EL (cell line): ENCODE measurements around the gene BEND3.
"Not testable (repeated sequence)": the region's sequence is repeated elsewhere in the genome, so short reads cannot be mapped to it uniquely, and the experiment has no call there.

ENCODE experiments used
- DNase-seq: peaks from one replicate; pipeline ENCODE4 v3.0.0-alpha.2; 2016

The BEND3 gene

GRCh38 chr6:107120404-107120803 lies 5.1 kb upstream of the BEND3 start:
- no peak for DNase-seq

GRCh38 chr6:107118976-107119375 lies 3.7 kb upstream of the BEND3 start:
- DNase-seq, result peak; percentile 24

GRCh38 chr6:107118540-107118939 lies 3.2 kb upstream of the BEND3 start:
- not testable (repeated sequence) for DNase-seq

GRCh38 chr6:107116931-107117330 lies 1.6 kb upstream of the BEND3 start:
- DNase-seq, result no peak

GRCh38 chr6:107116328-107116892 lies 1.1 kb upstream of the BEND3 start:
- DNase-seq, result peak; percentile 20

- peak; percentile 55 for DNase-seq
Measured at GRCh38 chr6:107115695-107116327, 496 bp upstream of the BEND3 start.

- peak; percentile 89 for DNase-seq
Measured at GRCh38 chr6:107114213-107114925, 946 bp downstream of the BEND3 start.

- no peak for DNase-seq
Measured at GRCh38 chr6:107110200-107110599, 5.1 kb downstream of the BEND3 start.

GRCh38 chr6:107108201-107108890 lies 7.0 kb downstream of the BEND3 start:
- no peak for DNase-seq

GRCh38 chr6:107107791-107108190 lies 7.5 kb downstream of the BEND3 start:
- DNase-seq, result no peak

- DNase-seq, result no peak
Measured at GRCh38 chr6:107106165-107106564, 9.2 kb downstream of the BEND3 start.

- DNase-seq, result no peak
Measured at GRCh38 chr6:107105511-107106116, 9.7 kb downstream of the BEND3 start.

GRCh38 chr6:107103082-107103481 lies 12.2 kb downstream of the BEND3 start:
- no peak for DNase-seq

- DNase-seq, result no peak
Measured at GRCh38 chr6:107102414-107102805, 12.9 kb downstream of the BEND3 start.

GRCh38 chr6:107101686-107102413 lies 13.5 kb downstream of the BEND3 start:
- DNase-seq, result no peak

GRCh38 chr6:107101211-107101610 lies 14.1 kb downstream of the BEND3 start:
- DNase-seq, result no peak

GRCh38 chr6:107098436-107099307 lies 16.6 kb downstream of the BEND3 start:
- no peak for DNase-seq

GRCh38 chr6:107084459-107084858 lies 30.9 kb downstream of the BEND3 start:
- not testable (repeated sequence) for DNase-seq

GRCh38 chr6:107083921-107084320 lies 31.4 kb downstream of the BEND3 start:
- DNase-seq, result no peak

GRCh38 chr6:107083047-107083768 lies 32.1 kb downstream of the BEND3 start:
- no peak for DNase-seq

- DNase-seq, result peak; percentile 18
Measured at GRCh38 chr6:107082045-107082444, 33.3 kb downstream of the BEND3 start.
